Breast epithelium (tissue), 3 donors: ENCODE results near the gene RTKN2.

ENCODE experiments used
- CTCF ChIP-seq, 3 donors: fragments of 450-650 bp; IDR thresholded peaks; one replicate each; pipeline ENCODE4 v1.5.1; 2016 to 2017; ENCODE audit warnings: antibody characterized with exemption in 3 of 3, mild to moderate bottlenecking in 3 of 3, moderate library complexity in 3 of 3
- POLR2A ChIP-seq: fragments of 450-650 bp; IDR thresholded peaks from one replicate; pipeline ENCODE4 v1.6.1; 2016; ENCODE audit warnings: antibody characterized with exemption, mild to moderate bottlenecking, moderate library complexity
- POLR2AphosphoS5 ChIP-seq, 3 donors: sonication (generic); formaldehyde crosslinking; IDR thresholded peaks; one replicate each; pipeline ENCODE4 v1.6.1; 2017; ENCODE audit warnings: antibody characterized with exemption in 3 of 3

GRCh38 chr10:62163024-62163423, 105.6 kb downstream of the RTKN2 start:
- no peak for TF ChIP-seq POLR2A
- no peak for TF ChIP-seq POLR2AphosphoS5 (IDR thresholded peaks at IDR 0.05)
- no peak for TF ChIP-seq CTCF (IDR thresholded peaks at IDR 0.05)
